RWPE2 (cell line): ENCODE measurements around the gene LAMA5.

Experiments
- ATAC-seq: fragments of 200-7000 bp; cut with Tn5 transposase; 3 replicates; pipeline ENCODE4 v1.9.1; 2021; ENCODE audit warnings: low read depth
- DNase-seq: peaks from one replicate; pipeline ENCODE4 v3.0.0-alpha.2; 2020; ENCODE audit warnings: low spot score
- H3K27ac ChIP-seq: fragments of 450-650 bp; 2 replicates; pipeline ENCODE4 v1.5.1; 2017; ENCODE audit warnings: mild to moderate bottlenecking; ENCODE audit not compliant: poor library complexity, severe bottlenecking
- H3K27me3 ChIP-seq: fragments of 250-450 bp; sonication (Bioruptor Pico); 2 replicates; pipeline ENCODE4 v1.5.1; 2021; ENCODE audit warnings: mild to moderate bottlenecking, moderate library complexity; ENCODE audit not compliant: insufficient read depth, poor library complexity, severe bottlenecking
- H3K36me3 ChIP-seq: fragments of 250-450 bp; sonication (Bioruptor Pico); 2 replicates; pipeline ENCODE4 v1.5.1; 2020; ENCODE audit warnings: low read depth, mild to moderate bottlenecking, moderate library complexity
- H3K4me1 ChIP-seq: fragments of 250-450 bp; sonication (Bioruptor Pico); 2 replicates; pipeline ENCODE4 v1.5.1; 2021; ENCODE audit warnings: mild to moderate bottlenecking, moderate library complexity; ENCODE audit not compliant: insufficient read depth, poor library complexity, severe bottlenecking
- H3K4me3 ChIP-seq: fragments of 250-450 bp; sonication (Bioruptor Pico); 2 replicates; pipeline ENCODE4 v1.5.1; 2021; ENCODE audit warnings: mild to moderate bottlenecking, moderate library complexity; ENCODE audit not compliant: severe bottlenecking
- H3K9me3 ChIP-seq: fragments of 250-450 bp; sonication (Bioruptor Pico); 2 replicates; pipeline ENCODE4 v1.5.1; 2021; ENCODE audit warnings: mild to moderate bottlenecking, moderate library complexity; ENCODE audit not compliant: severe bottlenecking
- CTCF ChIP-seq: fragments of 450-650 bp; IDR thresholded peaks from one replicate; pipeline ENCODE4 v1.5.1; 2017; ENCODE audit warnings: mild to moderate bottlenecking, moderate library complexity; ENCODE audit not compliant: poor library complexity, severe bottlenecking

Gene LAMA5

GRCh38 chr20:62348604-62349003 lies 18.5 kb downstream of the LAMA5 start:
- TF ChIP-seq CTCF = no peak
- peaks cover 39% of the 10 kb centered on the region for H3K4me1 ChIP-seq
- no peak overlapping the region for H3K4me3 ChIP-seq
- ATAC-seq (no peak), DNase-seq (no peak)
- H3K27ac ChIP-seq = peak overlapping the region; percentile 2
- H3K27me3 ChIP-seq = no peaks in the 10 kb centered on the region
- H3K9me3 ChIP-seq = no peaks in the 10 kb centered on the region
- H3K36me3 ChIP-seq = peaks cover 91% of the 10 kb centered on the region

DNA sequence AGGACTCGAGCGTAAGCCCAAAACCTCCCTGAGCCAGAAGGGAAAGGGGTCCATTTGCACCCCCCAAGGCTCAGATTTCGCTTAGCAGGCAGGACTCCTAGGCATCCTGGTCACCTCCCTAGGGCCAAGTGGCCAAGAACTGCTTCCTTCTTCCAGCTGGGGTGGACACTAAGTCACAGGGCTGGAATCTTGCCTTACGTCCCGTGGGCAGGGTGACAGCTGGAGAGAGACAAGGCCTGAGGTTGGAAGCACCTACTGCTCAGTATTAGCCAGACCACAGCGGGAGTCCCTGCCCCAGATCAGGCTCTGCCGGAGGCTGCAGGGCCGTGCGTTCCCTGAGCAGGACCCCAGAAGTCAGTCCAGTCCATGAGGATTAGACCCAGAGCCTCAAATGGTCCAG lies 19.7 kb downstream of the LAMA5 start:
- H3K27ac ChIP-seq = peak overlapping the region; percentile 2
- H3K4me1 ChIP-seq = peaks cover 28% of the 10 kb centered on the region
- no peak overlapping the region for H3K4me3 ChIP-seq
- H3K27me3 ChIP-seq = no peaks in the 10 kb centered on the region
- no peak for TF ChIP-seq CTCF
- DNase-seq (no peak), ATAC-seq (no peak)
- no peaks in the 10 kb centered on the region for H3K9me3 ChIP-seq
- H3K36me3 ChIP-seq = peaks cover 91% of the 10 kb centered on the region

DNA sequence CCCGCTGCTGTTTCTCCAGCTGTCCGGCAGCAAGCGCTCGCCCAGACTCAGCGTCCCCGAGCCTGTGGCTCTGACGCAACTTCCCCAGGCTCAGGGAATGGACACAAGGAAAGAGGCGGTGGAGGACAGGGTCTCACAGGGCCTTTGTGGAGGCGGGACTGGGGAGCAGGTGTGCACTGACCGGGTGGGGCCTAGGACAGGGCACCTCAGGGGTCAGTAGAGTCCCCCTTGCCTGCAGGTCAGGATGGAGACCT lies 20.0 kb downstream of the LAMA5 start:
- peaks cover 24% of the 10 kb centered on the region for H3K4me1 ChIP-seq
- H3K9me3 ChIP-seq = no peaks in the 10 kb centered on the region
- H3K27me3 ChIP-seq = no peaks in the 10 kb centered on the region
- H3K4me3 ChIP-seq = no peak overlapping the region
- H3K36me3 ChIP-seq = peaks cover 91% of the 10 kb centered on the region
- TF ChIP-seq CTCF = no peak
- DNase-seq (peak; percentile 83), ATAC-seq (no peak)
- peak overlapping the region; percentile 2 for H3K27ac ChIP-seq

- Histone ChIP-seq H3K27me3 (no peaks in the 10 kb centered on the region), H3K4me1 (peaks cover 19% of the 10 kb centered on the region), H3K36me3 (peaks cover 91% of the 10 kb centered on the region), H3K9me3 (no peaks in the 10 kb centered on the region), H3K27ac (no peak overlapping the region), H3K4me3 (no peak overlapping the region)
- peak; percentile 91 for DNase-seq
- TF ChIP-seq CTCF = no peak
- no peak for ATAC-seq
These were observed 20.5 kb downstream of the LAMA5 start for GRCh38 chr20:62346398-62347150.

DNA sequence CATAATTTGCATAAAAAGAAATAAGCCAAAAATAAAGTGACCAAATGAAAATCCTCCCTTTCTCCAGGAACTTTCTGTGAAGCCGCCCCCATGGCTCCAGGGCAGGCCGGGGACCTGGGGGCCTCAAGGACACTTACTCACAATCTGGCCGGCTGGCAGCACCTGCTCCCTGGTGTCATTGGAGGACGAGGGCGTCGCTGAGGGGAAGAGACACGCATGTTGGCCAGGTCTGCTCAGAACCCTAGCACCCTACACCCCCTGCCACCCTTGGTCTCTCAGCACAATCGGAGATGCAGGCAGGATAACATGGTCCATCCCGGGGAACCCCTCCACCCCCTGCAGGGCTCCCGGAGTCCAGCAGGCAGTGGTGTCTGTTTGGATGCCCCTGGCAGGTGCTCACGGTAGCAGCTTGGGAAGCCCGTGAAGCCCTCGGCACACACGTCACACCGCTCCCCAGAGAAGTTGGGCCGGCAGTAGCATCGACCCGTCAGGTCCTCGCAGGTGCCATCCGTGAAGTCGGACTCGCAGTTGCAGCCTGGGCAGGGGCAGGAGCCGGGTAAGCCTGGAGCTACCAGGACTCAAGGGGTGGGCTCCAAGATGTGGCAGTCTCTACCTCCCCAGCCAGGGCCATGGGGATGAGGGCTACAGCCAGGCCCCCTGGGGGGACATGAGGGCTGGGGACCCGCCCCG lies 21.3 kb downstream of the LAMA5 start:
- H3K4me1 ChIP-seq = peaks cover 12% of the 10 kb centered on the region
- no peaks in the 10 kb centered on the region for H3K9me3 ChIP-seq
- no peak for ATAC-seq
- H3K36me3 ChIP-seq = peaks cover 91% of the 10 kb centered on the region
- H3K4me3 ChIP-seq = no peak overlapping the region
- peak; percentile 89 for DNase-seq
- H3K27ac ChIP-seq = no peak overlapping the region
- H3K27me3 ChIP-seq = no peaks in the 10 kb centered on the region
- TF ChIP-seq CTCF = no peak
